K562 (cell line): ENCODE data around the gene PDE6B. TPM values are rescaled to one million over a fixed set of nuclear protein-coding genes. Genes with fewer than 3 reads are reported as not detected.

Experiments
- ARID1B ChIP-seq: fragments of 450-650 bp; IDR thresholded peaks from 2 replicates; pipeline ENCODE4 v1.6.1; 2016; ENCODE audit warnings: antibody characterized with exemption, mild to moderate bottlenecking, inconsistent platforms
- GTF2A2 ChIP-seq: IDR thresholded peaks from 2 replicates; pipeline ENCODE4 v1.6.1; 2016; ENCODE audit warnings: mild to moderate bottlenecking, missing genetic modification characterization, missing compliant biosample characterization
- NFIC ChIP-seq: fragments of 450-650 bp; IDR thresholded peaks from 2 replicates; pipeline ENCODE4 v1.6.1; 2017; ENCODE audit warnings: mild to moderate bottlenecking, inconsistent platforms
- NFIX ChIP-seq: fragments of 250-450 bp; sonication (Bioruptor Pico); IDR thresholded peaks from 2 replicates; pipeline ENCODE4 v1.4.0; 2020; ENCODE audit warnings: low read depth, mild to moderate bottlenecking, moderate library complexity
- ZBTB11 ChIP-seq, 3 experiments: fragments of 200-800 bp in 1 of 3; fragments of 250-450 bp in 1 of 3; fragments of 450-650 bp in 1 of 3; sonication (Bioruptor Pico) in 1 of 3; sonication (Bioruptor generic) in 1 of 3; formaldehyde crosslinking in 1 of 3; IDR thresholded peaks; 2 replicates each; pipeline versions ENCODE4 v1.6.1 to v1.8.0; 2016 to 2022; ENCODE audit warnings: mild to moderate bottlenecking in 2 of 3, missing genetic modification characterization in 2 of 3, missing compliant biosample characterization in 1 of 3, moderate library complexity in 1 of 3
- ZBTB9 ChIP-seq: fragments of 450-650 bp; formaldehyde crosslinking; IDR thresholded peaks from 2 replicates; pipeline ENCODE4 v1.4.0; 2020; ENCODE audit warnings: mild to moderate bottlenecking, moderate library complexity
- ZNF133 ChIP-seq: fragments of 250-450 bp; sonication (Bioruptor Pico); IDR thresholded peaks from 2 replicates; pipeline ENCODE4 v1.4.0; 2020; ENCODE audit warnings: mild to moderate bottlenecking
- ZNF407 ChIP-seq: fragments of 450-650 bp; IDR thresholded peaks from 2 replicates; pipeline ENCODE4 v1.6.1; 2016; ENCODE audit warnings: low read depth
- ZNF586 ChIP-seq: fragments of 450-650 bp; formaldehyde crosslinking; conservative IDR thresholded peaks from 2 replicates; pipeline ENCODE4 v1.4.0; 2020; ENCODE audit warnings: mild to moderate bottlenecking, moderate library complexity
- ZNF707 ChIP-seq: fragments of 250-450 bp; sonication (Bioruptor Pico); conservative IDR thresholded peaks from 2 replicates; pipeline ENCODE4 v1.8.0; 2022; ENCODE audit warnings: inconsistent platforms, mild to moderate bottlenecking, moderate library complexity
- polyA plus RNA-seq, 8 experiments: library from polyadenylated mRNA; depleted of rRNA in 4 of 8; stranded (reverse) in 5 of 8; unstranded in 3 of 8; fragments of >200 nt; fragmentation: Nextera tagmentation in 2 of 8; fragmentation: Illumina TruSeq in 1 of 8; extraction: Ambion mirVana in 2 of 8; extraction: Trizol in 1 of 8; gene quantifications; 2 replicates each; pipeline versions ENCODE4 v1.2.1 to v1.2.3, GENCODE V29; 2011 to 2014; ENCODE audit warnings: inconsistent platforms in 1 of 8, missing spikeins in 1 of 8
- total RNA-seq, 7 experiments: library from RNA; depleted of rRNA in 6 of 7; stranded (reverse); fragments of >200 nt in 6 of 7; fragmentation: Illumina TruSeq in 2 of 7; extraction: Trizol in 2 of 7; gene quantifications; 2 replicates each; pipeline versions ENCODE4 v1.2.1 to v1.2.3, GENCODE V29; 2011 to 2021; ENCODE audit warnings: low replicate concordance in 1 of 7
- TF ChIP-seq, protein P1 (sequence below): fragments of 250-450 bp; sonication (Bioruptor Pico); IDR thresholded peaks from 2 replicates; pipeline ENCODE4 v1.9.0; 2021; ENCODE audit warnings: mild to moderate bottlenecking, inconsistent platforms

PDE6B gene
- total and polyA plus RNA-seq, 9 of the 15 experiments (the other 6 are each of a cell fraction or from before 2014, with no cell fraction given): 0.04 TPM; not detected in 8

GRCh38 chr4:681736-682451, 56.5 kb downstream of the PDE6B start (continued):
- TF ChIP-seq, protein P1, sequence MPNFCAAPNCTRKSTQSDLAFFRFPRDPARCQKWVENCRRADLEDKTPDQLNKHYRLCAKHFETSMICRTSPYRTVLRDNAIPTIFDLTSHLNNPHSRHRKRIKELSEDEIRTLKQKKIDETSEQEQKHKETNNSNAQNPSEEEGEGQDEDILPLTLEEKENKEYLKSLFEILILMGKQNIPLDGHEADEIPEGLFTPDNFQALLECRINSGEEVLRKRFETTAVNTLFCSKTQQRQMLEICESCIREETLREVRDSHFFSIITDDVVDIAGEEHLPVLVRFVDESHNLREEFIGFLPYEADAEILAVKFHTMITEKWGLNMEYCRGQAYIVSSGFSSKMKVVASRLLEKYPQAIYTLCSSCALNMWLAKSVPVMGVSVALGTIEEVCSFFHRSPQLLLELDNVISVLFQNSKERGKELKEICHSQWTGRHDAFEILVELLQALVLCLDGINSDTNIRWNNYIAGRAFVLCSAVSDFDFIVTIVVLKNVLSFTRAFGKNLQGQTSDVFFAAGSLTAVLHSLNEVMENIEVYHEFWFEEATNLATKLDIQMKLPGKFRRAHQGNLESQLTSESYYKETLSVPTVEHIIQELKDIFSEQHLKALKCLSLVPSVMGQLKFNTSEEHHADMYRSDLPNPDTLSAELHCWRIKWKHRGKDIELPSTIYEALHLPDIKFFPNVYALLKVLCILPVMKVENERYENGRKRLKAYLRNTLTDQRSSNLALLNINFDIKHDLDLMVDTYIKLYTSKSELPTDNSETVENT: 0 out of 2 replicates have a peak, but pooled peaks have one; percentile 14
- TF ChIP-seq ZNF133 (CRISPR knock-in tag): no peak
- no peak for TF ChIP-seq ARID1B
- TF ChIP-seq ZNF707: no peak
- TF ChIP-seq NFIC: no peak
- no peak for TF ChIP-seq ZNF586
- no peak for TF ChIP-seq ZNF407
- no peak for TF ChIP-seq ZBTB11 (CRISPR knock-in tag; IDR thresholded peaks at IDR 0.05)
- TF ChIP-seq ZBTB9 (CRISPR knock-in tag): no peak
- no peak for TF ChIP-seq NFIX (CRISPR knock-in tag)
- no peak for TF ChIP-seq GTF2A2 (tag)
